H9 (cell line): ENCODE data around the gene SP140L. TPM values are rescaled to one million over a fixed set of nuclear protein-coding genes. Genes with fewer than 3 reads are reported as not detected.

Experiments
- DNase-seq: peaks from one replicate; pipeline ENCODE4 v3.0.0-alpha.2; 2017
- H2AFZ ChIP-seq: one replicate; pipeline ENCODE4 v1.6.1; 2013; ENCODE audit warnings: mild to moderate bottlenecking, low read length, control low read depth, moderate library complexity
- H2AK5ac ChIP-seq: 2 replicates; pipeline ENCODE4 v1.6.1; 2013; ENCODE audit warnings: low read length, control low read depth, mixed read lengths; ENCODE audit not compliant: insufficient read length
- H2BK120ac ChIP-seq: one replicate; pipeline ENCODE4 v1.6.1; 2013; ENCODE audit warnings: low read depth, mild to moderate bottlenecking, low read length, control low read depth, inconsistent platforms; ENCODE audit not compliant: poor library complexity, severe bottlenecking
- H2BK12ac ChIP-seq: 2 replicates; pipeline ENCODE4 v1.6.1; 2013; ENCODE audit warnings: low read length, control low read depth, mixed read lengths, low read depth; ENCODE audit not compliant: insufficient read length
- H2BK15ac ChIP-seq: 2 replicates; pipeline ENCODE4 v1.6.1; 2013; ENCODE audit warnings: low read depth, low read length, control low read depth
- H2BK20ac ChIP-seq: one replicate; pipeline ENCODE4 v1.6.1; 2013; ENCODE audit warnings: low read depth, mild to moderate bottlenecking, low read length, control low read depth, inconsistent platforms; ENCODE audit not compliant: poor library complexity, severe bottlenecking
- H2BK5ac ChIP-seq: 2 replicates; pipeline ENCODE4 v1.6.1; 2013; ENCODE audit warnings: low read length, control low read depth, mixed read lengths; ENCODE audit not compliant: insufficient read length
- H3K14ac ChIP-seq: 2 replicates; pipeline ENCODE4 v1.6.1; 2013; ENCODE audit warnings: low read length, control low read depth; ENCODE audit not compliant: insufficient read depth
- H3K18ac ChIP-seq: 2 replicates; pipeline ENCODE4 v1.6.1; 2013; ENCODE audit warnings: low read depth, mild to moderate bottlenecking, mixed read lengths, low read length, control low read depth; ENCODE audit not compliant: insufficient read length
- H3K23ac ChIP-seq: 2 replicates; pipeline ENCODE4 v1.6.1; 2013; ENCODE audit warnings: low read length, control low read depth, mixed read lengths, low read depth; ENCODE audit not compliant: insufficient read length
- H3K23me2 ChIP-seq: 2 replicates; pipeline ENCODE4 v1.6.1; 2013; ENCODE audit warnings: low read depth, mild to moderate bottlenecking, mixed read lengths, low read length, control low read depth; ENCODE audit not compliant: insufficient read length, poor library complexity, severe bottlenecking
- H3K27ac ChIP-seq: 2 replicates; pipeline ENCODE4 v1.5.1; 2013; ENCODE audit warnings: low read length, control low read depth, mixed read lengths, low read depth; ENCODE audit not compliant: insufficient read length
- H3K27me3 ChIP-seq: 2 replicates; pipeline ENCODE4 v1.6.1; 2013; ENCODE audit warnings: low read length, control low read depth, inconsistent platforms; ENCODE audit not compliant: insufficient read depth
- H3K4ac ChIP-seq: 2 replicates; pipeline ENCODE4 v1.6.1; 2013; ENCODE audit warnings: low read depth, mild to moderate bottlenecking, control low read depth, inconsistent platforms, low read length, moderate library complexity
- H3K4me1 ChIP-seq: 2 replicates; pipeline ENCODE4 v1.6.1; 2013; ENCODE audit warnings: low read length, control low read depth, inconsistent platforms; ENCODE audit not compliant: insufficient read depth
- H3K4me2 ChIP-seq: 2 replicates; pipeline ENCODE4 v1.6.1; 2013; ENCODE audit warnings: low read length, control low read depth, mixed read lengths; ENCODE audit not compliant: insufficient read length, insufficient read depth
- H3K56ac ChIP-seq: 2 replicates; pipeline ENCODE4 v1.6.1; 2013; ENCODE audit warnings: low read depth, mild to moderate bottlenecking, mixed read lengths, low read length, control low read depth; ENCODE audit not compliant: insufficient read length
- H3K79me1 ChIP-seq: 2 replicates; pipeline ENCODE4 v1.6.1; 2013; ENCODE audit warnings: low read depth, mild to moderate bottlenecking, moderate library complexity, low read length, control low read depth, inconsistent platforms; ENCODE audit not compliant: insufficient read depth, poor library complexity, severe bottlenecking
- H3K79me2 ChIP-seq: 2 replicates; pipeline ENCODE4 v1.6.1; 2013; ENCODE audit warnings: low read length, control low read depth, inconsistent platforms; ENCODE audit not compliant: insufficient read depth
- H3K9ac ChIP-seq: 2 replicates; pipeline ENCODE4 v1.6.1; 2013; ENCODE audit warnings: low read length, control low read depth, mixed read lengths; ENCODE audit not compliant: insufficient read length; ENCODE audit errors: extremely low read depth
- H3K9me3 ChIP-seq: one replicate; pipeline ENCODE4 v1.6.1; 2013; ENCODE audit warnings: low read depth, low read length, inconsistent platforms; ENCODE audit not compliant: control insufficient read depth
- H3T11ph ChIP-seq: one replicate; pipeline ENCODE4 v1.6.1; 2013; ENCODE audit warnings: mild to moderate bottlenecking, low read length, control low read depth, inconsistent platforms
- H4K20me1 ChIP-seq: one replicate; pipeline ENCODE4 v1.6.1; 2013; ENCODE audit not compliant: control insufficient read depth, insufficient read length, insufficient read depth
- H4K5ac ChIP-seq: 2 replicates; pipeline ENCODE4 v1.6.1; 2013; ENCODE audit warnings: low read depth, mild to moderate bottlenecking, mixed read lengths, low read length, control low read depth; ENCODE audit not compliant: insufficient read length
- H4K8ac ChIP-seq: replicated peaks from 2 replicates; pipeline ENCODE4 v1.6.1; 2013; ENCODE audit warnings: low read length, control low read depth, mixed read lengths, low read depth; ENCODE audit not compliant: insufficient read length
- H4K91ac ChIP-seq: 2 replicates; pipeline ENCODE4 v1.6.1; 2013; ENCODE audit warnings: low read depth, mild to moderate bottlenecking, moderate library complexity, mixed read lengths, low read length, control low read depth; ENCODE audit not compliant: insufficient read length
- H3K27ac Mint-ChIP-seq, 3 experiments: 2 replicates in 2 of 3; 3 replicates in 1 of 3; pipeline ENCODE4 v1.8.0; 2020 to 2021; ENCODE audit warnings: mixed read lengths in 3 of 3, mild to moderate bottlenecking in 1 of 3, moderate library complexity in 1 of 3
- H3K27me3 Mint-ChIP-seq: 2 replicates; pipeline ENCODE4 v1.8.0; 2021; ENCODE audit warnings: low read depth, mild to moderate bottlenecking, moderate library complexity, mixed read lengths
- H3K36me3 Mint-ChIP-seq, 3 experiments: 2 replicates in 2 of 3; 3 replicates in 1 of 3; pipeline ENCODE4 v1.8.0; 2020 to 2021; ENCODE audit warnings: low read depth in 3 of 3, mixed read lengths in 3 of 3; ENCODE audit not compliant: insufficient read depth in 1 of 3
- H3K4me1 Mint-ChIP-seq, 2 experiments: 2 replicates each; pipeline ENCODE4 v1.8.0; 2020; ENCODE audit warnings: mixed read lengths in 2 of 2
- H3K4me3 Mint-ChIP-seq, 2 experiments: 2 replicates in 1 of 2; 3 replicates in 1 of 2; pipeline ENCODE4 v1.8.0; 2020 to 2021; ENCODE audit warnings: mild to moderate bottlenecking in 2 of 2, mixed read lengths in 2 of 2, moderate library complexity in 1 of 2
- H3K9me3 Mint-ChIP-seq, 2 experiments: 2 replicates in 1 of 2; 3 replicates in 1 of 2; pipeline ENCODE4 v1.8.0; 2020; ENCODE audit warnings: mild to moderate bottlenecking in 2 of 2, mixed read lengths in 2 of 2, moderate library complexity in 1 of 2
- CTCF ChIP-seq: fragments of 200-600 bp; sonication (generic); conservative IDR thresholded peaks from 3 replicates; pipeline ENCODE4 v1.8.0; 2021; ENCODE audit warnings: antibody characterized with exemption, mild to moderate bottlenecking
- WGBS: extraction: QIAGEN DNeasy Blood & Tissue Kit; methylation state at CpG from one replicate; pipeline ENCODE4 v1.1.7; 2013; ENCODE audit warnings: missing lambda C conversion rate, low lambda C conversion rate, mixed read lengths; ENCODE audit not compliant: insufficient read length; ENCODE audit errors: extremely low coverage; 5-methylcytosine and 5-hydroxymethylcytosine counted together
- total RNA-seq: library from RNA; stranded (reverse); gene quantifications from 2 replicates; pipeline ENCODE4 v1.2.1, GENCODE V29; 2021

The SP140L gene
- total RNA-seq, 1 experiment from 2014 or later, result 1.3 TPM

GRCh38 chr2:230322561-230323384 lies 4.2 kb upstream of the SP140L start:
- Mint-ChIP-seq H3K4me3 (no peak overlapping the region), H3K4me1 (peaks cover 5% of the 10 kb centered on the region in 2 experiments; a peak in 2 of 4 replicates), H3K9me3 (peaks cover 22 to 25% of the 10 kb centered on the region in 2 experiments), H3K36me3 (peaks cover 10 to 16% (median 13%) of the 10 kb centered on the region in 3 experiments; a peak in 6 of 7 replicates), H3K27me3 (no peaks in the 10 kb centered on the region), H3K27ac (no peak overlapping the region)
- Histone ChIP-seq H4K5ac (no peak overlapping the region), H3K4me2 (no peak overlapping the region), H3K4ac (no peak overlapping the region), H4K20me1 (no peaks in the 10 kb centered on the region), H2BK12ac (no peak overlapping the region), H3K56ac (no peak overlapping the region), H2BK5ac (no peak overlapping the region), H2BK15ac (no peak overlapping the region), H3T11ph (no peak overlapping the region), H3K4me1 (no peaks in the 10 kb centered on the region), H3K79me1 (no peaks in the 10 kb centered on the region), H3K18ac (no peak overlapping the region), H2AK5ac (no peak overlapping the region), H2BK20ac (no peak overlapping the region), H3K27ac (no peak overlapping the region), H3K27me3 (no peaks in the 10 kb centered on the region), H4K91ac (no peak overlapping the region), H3K14ac (no peak overlapping the region), H3K9ac (no peak overlapping the region), H3K79me2 (no peaks in the 10 kb centered on the region), H3K9me3 (peaks cover 14% of the 10 kb centered on the region), H2BK120ac (no peak overlapping the region), H2AFZ (no peak overlapping the region), H3K23ac (no peak overlapping the region), H3K23me2 (no peaks in the 10 kb centered on the region), H4K8ac (no peak overlapping the region)
- no CpG with 5 or more reads among the region's 12 CpGs for WGBS
- no peak for DNase-seq
- no peak for TF ChIP-seq CTCF
